GM23338 (cell line): Measurements from ENCODE around the gene TMEM163. TPM values are rescaled to one million over a fixed set of nuclear protein-coding genes. Genes with fewer than 3 reads are reported as not detected.

Experiments used
- ATAC-seq: fragments of 200-7000 bp; cut with Tn5 transposase; 3 replicates; pipeline ENCODE4 v1.9.1; 2020
- DNase-seq: peaks from one replicate; pipeline ENCODE4 v3.0.0-alpha.2; 2015; ENCODE audit warnings: low spot score
- H2AFZ ChIP-seq: fragments of 200-600 bp; sonication (generic); 2 replicates; pipeline ENCODE4 v1.8.0; 2016; ENCODE audit warnings: antibody characterized with exemption, mild to moderate bottlenecking, moderate library complexity
- H3F3A ChIP-seq: fragments of 200-600 bp; sonication (generic); replicated peaks from 2 replicates; pipeline ENCODE4 v1.8.0; 2017; ENCODE audit warnings: antibody characterized with exemption, mixed run types, low read depth
- H3K27ac ChIP-seq: fragments of 200-600 bp; sonication (generic); 2 replicates; pipeline ENCODE4 v1.6.1; 2016; ENCODE audit warnings: low read depth
- H3K27me3 ChIP-seq: fragments of 200-600 bp; sonication (generic); 2 replicates; pipeline ENCODE4 v1.8.0; 2016; ENCODE audit warnings: mild to moderate bottlenecking, mixed run types, moderate library complexity; ENCODE audit not compliant: insufficient read depth
- H3K36me3 ChIP-seq: fragments of 200-600 bp; sonication (generic); 2 replicates; pipeline ENCODE4 v1.8.0; 2016; ENCODE audit warnings: mild to moderate bottlenecking; ENCODE audit not compliant: insufficient read depth
- H3K4me1 ChIP-seq: fragments of 200-600 bp; sonication (generic); 2 replicates; pipeline ENCODE4 v1.8.0; 2016; ENCODE audit warnings: mild to moderate bottlenecking, moderate library complexity; ENCODE audit not compliant: insufficient read depth
- H3K4me2 ChIP-seq: fragments of 200-600 bp; sonication (generic); 2 replicates; pipeline ENCODE4 v1.7.1; 2017; ENCODE audit warnings: mixed run types
- H3K4me3 ChIP-seq: fragments of 200-600 bp; sonication (generic); 2 replicates; pipeline ENCODE4 v1.6.1; 2016; ENCODE audit warnings: mixed run types
- H3K79me2 ChIP-seq: fragments of 200-600 bp; sonication (generic); replicated peaks from 2 replicates; pipeline ENCODE4 v1.8.0; 2017; ENCODE audit warnings: mild to moderate bottlenecking; ENCODE audit not compliant: insufficient read depth
- H3K9me2 ChIP-seq: fragments of 200-600 bp; sonication (generic); 2 replicates; pipeline ENCODE4 v1.8.0; 2017; ENCODE audit not compliant: insufficient read depth
- H4K20me1 ChIP-seq: fragments of 200-600 bp; sonication (generic); replicated peaks from 2 replicates; pipeline ENCODE4 v1.8.0; 2017; ENCODE audit warnings: mild to moderate bottlenecking; ENCODE audit not compliant: insufficient read depth
- H3K27ac Mint-ChIP-seq: 2 replicates; pipeline ENCODE4 v1.8.0; 2020; ENCODE audit warnings: inconsistent platforms, mild to moderate bottlenecking, moderate library complexity, mixed read lengths
- H3K27me3 Mint-ChIP-seq: 3 replicates; pipeline ENCODE4 v1.8.0; 2022; ENCODE audit warnings: low read depth, mild to moderate bottlenecking, moderate library complexity, mixed read lengths, inconsistent platforms; ENCODE audit not compliant: insufficient read depth, poor library complexity
- H3K36me3 Mint-ChIP-seq: 3 replicates; pipeline ENCODE4 v1.8.0; 2021; ENCODE audit warnings: low read depth, mild to moderate bottlenecking, inconsistent platforms, moderate library complexity, mixed read lengths
- H3K4me1 Mint-ChIP-seq: 3 replicates; pipeline ENCODE4 v1.8.0; 2020; ENCODE audit warnings: mild to moderate bottlenecking, inconsistent platforms, mixed read lengths
- H3K4me3 Mint-ChIP-seq: 3 replicates; pipeline ENCODE4 v1.8.0; 2021; ENCODE audit warnings: moderate library complexity, mild to moderate bottlenecking, inconsistent platforms, mixed read lengths
- H3K9me3 Mint-ChIP-seq: 3 replicates; pipeline ENCODE4 v1.8.0; 2020; ENCODE audit warnings: moderate library complexity, mild to moderate bottlenecking, inconsistent platforms, mixed read lengths
- CREB1 ChIP-seq: fragments of 250-450 bp; sonication (Bioruptor Pico); IDR thresholded peaks from 2 replicates; pipeline ENCODE4 v1.5.0; 2020; ENCODE audit warnings: low read depth, mild to moderate bottlenecking, moderate library complexity
- CTCF ChIP-seq, 2 experiments: fragments of 200-600 bp in 1 of 2; sonication (generic) in 1 of 2; conservative IDR thresholded peaks; 2 replicates each; pipeline versions ENCODE4 v1.5.1 to v1.6.1; 2016 to 2017; ENCODE audit warnings: antibody characterized with exemption in 2 of 2, low read depth in 2 of 2, mild to moderate bottlenecking in 2 of 2, moderate library complexity in 1 of 2
- EZH2 ChIP-seq: fragments of 200-600 bp; sonication (generic); IDR thresholded peaks from one replicate; pipeline ENCODE4 v1.8.0; 2017; ENCODE audit warnings: antibody characterized with exemption, mild to moderate bottlenecking, low read depth; ENCODE audit not compliant: unreplicated experiment
- EZH2phosphoT487 ChIP-seq: fragments of 200-600 bp; sonication (generic); IDR thresholded peaks from one replicate; pipeline ENCODE4 v1.8.1; 2018; ENCODE audit warnings: antibody characterized with exemption; ENCODE audit not compliant: unreplicated experiment
- JUNB ChIP-seq: IDR thresholded peaks from one replicate; pipeline ENCODE4 v1.6.1; 2016; ENCODE audit warnings: antibody characterized with exemption; ENCODE audit not compliant: unreplicated experiment
- NANOG ChIP-seq: IDR thresholded peaks from 2 replicates; pipeline ENCODE4 v1.6.1; 2016; ENCODE audit warnings: antibody characterized with exemption, borderline replicate concordance
- POLR2AphosphoS5 ChIP-seq: IDR thresholded peaks from 2 replicates; pipeline ENCODE4 v1.6.1; 2016; ENCODE audit warnings: antibody characterized with exemption, low read depth
- STAT1 ChIP-seq: IDR thresholded peaks from one replicate; pipeline ENCODE4 v1.6.1; 2016; ENCODE audit warnings: antibody characterized with exemption; ENCODE audit not compliant: unreplicated experiment
- ZNF114 ChIP-seq: fragments of 250-450 bp; sonication (Bioruptor Pico); IDR thresholded peaks from 2 replicates; pipeline ENCODE4 v1.5.0; 2020; ENCODE audit warnings: mild to moderate bottlenecking, moderate library complexity
- ZNF331 ChIP-seq: fragments of 250-450 bp; sonication (Bioruptor Pico); IDR thresholded peaks from 2 replicates; pipeline ENCODE4 v1.5.0; 2020; ENCODE audit warnings: low read depth, mild to moderate bottlenecking, moderate library complexity
- ZNF462 ChIP-seq: fragments of 250-450 bp; sonication (Bioruptor Pico); IDR thresholded peaks from 2 replicates; pipeline ENCODE4 v1.5.0; 2020; ENCODE audit warnings: mild to moderate bottlenecking, moderate library complexity
- polyA plus RNA-seq: library from polyadenylated mRNA; unstranded; fragments of >200 nt; fragmentation: Nextera tagmentation; extraction: Ambion mirVana; gene quantifications from 2 replicates; pipeline ENCODE4 v1.2.1, GENCODE V29; 2016
- total RNA-seq: library from RNA; depleted of rRNA; stranded (reverse); fragments of >200 nt; shearing (Covaris generic); gene quantifications from 2 replicates; pipeline ENCODE4 v1.2.3, GENCODE V29; 2014
- TF ChIP-seq, protein P1 (sequence below): IDR thresholded peaks from 2 replicates; pipeline ENCODE4 v1.6.1; 2016; ENCODE audit warnings: antibody characterized with exemption
- TF ChIP-seq, protein P2 (sequence below): IDR thresholded peaks from one replicate; pipeline ENCODE4 v1.6.1; 2018; ENCODE audit warnings: antibody characterized with exemption; ENCODE audit not compliant: unreplicated experiment

The TMEM163 gene
- total and polyA plus RNA-seq, 2 experiments from 2014 or later: 1.1 to 1.8 TPM

- no peak overlapping the region for H3K27ac ChIP-seq
- H3K4me1 ChIP-seq: 0 out of 2 replicates have a peak, but pooled peaks cover 10% of the 10 kb centered on the region
- no peak overlapping the region for H2AFZ ChIP-seq
- H4K20me1 ChIP-seq: no peaks in the 10 kb centered on the region
- no peaks in the 10 kb centered on the region for H3K27me3 ChIP-seq
- no peak overlapping the region for H3K4me2 ChIP-seq
- no peaks in the 10 kb centered on the region for H3K36me3 Mint-ChIP-seq
- no peaks in the 10 kb centered on the region for H3K79me2 ChIP-seq
- DNase-seq (no peak), ATAC-seq (no peak)
- H3K36me3 ChIP-seq: no peaks in the 10 kb centered on the region
- peaks cover 9% of the 10 kb centered on the region; the same call in 1 of the 2 replicates for H3K9me2 ChIP-seq
- TF ChIP-seq ZNF114 (CRISPR knock-in tag) (no peak), JUNB (no peak), NANOG (no peak), CTCF (conservative IDR thresholded peaks at IDR 0.05; ENCODE audit: low read depth in 2 of 2) (no peak), ZNF462 (no peak), ZNF331 (no peak), EZH2 (no peak), CREB1 (CRISPR knock-in tag) (no peak), EZH2phosphoT487 (no peak), STAT1 (no peak), POLR2AphosphoS5 (no peak)
- TF ChIP-seq, protein P1, sequence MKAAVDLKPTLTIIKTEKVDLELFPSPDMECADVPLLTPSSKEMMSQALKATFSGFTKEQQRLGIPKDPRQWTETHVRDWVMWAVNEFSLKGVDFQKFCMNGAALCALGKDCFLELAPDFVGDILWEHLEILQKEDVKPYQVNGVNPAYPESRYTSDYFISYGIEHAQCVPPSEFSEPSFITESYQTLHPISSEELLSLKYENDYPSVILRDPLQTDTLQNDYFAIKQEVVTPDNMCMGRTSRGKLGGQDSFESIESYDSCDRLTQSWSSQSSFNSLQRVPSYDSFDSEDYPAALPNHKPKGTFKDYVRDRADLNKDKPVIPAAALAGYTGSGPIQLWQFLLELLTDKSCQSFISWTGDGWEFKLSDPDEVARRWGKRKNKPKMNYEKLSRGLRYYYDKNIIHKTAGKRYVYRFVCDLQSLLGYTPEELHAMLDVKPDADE: no peak
- TF ChIP-seq, protein P2, sequence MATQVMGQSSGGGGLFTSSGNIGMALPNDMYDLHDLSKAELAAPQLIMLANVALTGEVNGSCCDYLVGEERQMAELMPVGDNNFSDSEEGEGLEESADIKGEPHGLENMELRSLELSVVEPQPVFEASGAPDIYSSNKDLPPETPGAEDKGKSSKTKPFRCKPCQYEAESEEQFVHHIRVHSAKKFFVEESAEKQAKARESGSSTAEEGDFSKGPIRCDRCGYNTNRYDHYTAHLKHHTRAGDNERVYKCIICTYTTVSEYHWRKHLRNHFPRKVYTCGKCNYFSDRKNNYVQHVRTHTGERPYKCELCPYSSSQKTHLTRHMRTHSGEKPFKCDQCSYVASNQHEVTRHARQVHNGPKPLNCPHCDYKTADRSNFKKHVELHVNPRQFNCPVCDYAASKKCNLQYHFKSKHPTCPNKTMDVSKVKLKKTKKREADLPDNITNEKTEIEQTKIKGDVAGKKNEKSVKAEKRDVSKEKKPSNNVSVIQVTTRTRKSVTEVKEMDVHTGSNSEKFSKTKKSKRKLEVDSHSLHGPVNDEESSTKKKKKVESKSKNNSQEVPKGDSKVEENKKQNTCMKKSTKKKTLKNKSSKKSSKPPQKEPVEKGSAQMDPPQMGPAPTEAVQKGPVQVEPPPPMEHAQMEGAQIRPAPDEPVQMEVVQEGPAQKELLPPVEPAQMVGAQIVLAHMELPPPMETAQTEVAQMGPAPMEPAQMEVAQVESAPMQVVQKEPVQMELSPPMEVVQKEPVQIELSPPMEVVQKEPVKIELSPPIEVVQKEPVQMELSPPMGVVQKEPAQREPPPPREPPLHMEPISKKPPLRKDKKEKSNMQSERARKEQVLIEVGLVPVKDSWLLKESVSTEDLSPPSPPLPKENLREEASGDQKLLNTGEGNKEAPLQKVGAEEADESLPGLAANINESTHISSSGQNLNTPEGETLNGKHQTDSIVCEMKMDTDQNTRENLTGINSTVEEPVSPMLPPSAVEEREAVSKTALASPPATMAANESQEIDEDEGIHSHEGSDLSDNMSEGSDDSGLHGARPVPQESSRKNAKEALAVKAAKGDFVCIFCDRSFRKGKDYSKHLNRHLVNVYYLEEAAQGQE: no peak
- no peak overlapping the region for H3K27ac Mint-ChIP-seq
- no peaks in the 10 kb centered on the region for H3K9me3 Mint-ChIP-seq
- H3K4me3 Mint-ChIP-seq: no peak overlapping the region
- H3F3A ChIP-seq: no peaks in the 10 kb centered on the region
- no peak overlapping the region for H3K4me3 ChIP-seq
- peaks cover 18% of the 10 kb centered on the region for H3K4me1 Mint-ChIP-seq
- no peaks in the 10 kb centered on the region for H3K27me3 Mint-ChIP-seq
Observed at GRCh38 chr2:134683561-134684112, 35.2 kb downstream of the TMEM163 start.
